ENCODE results near the gene ARRDC1.
A peak's percentile ranks its signal among the peaks of the same experiment; 100 is the strongest.

Gene ARRDC1

DNA sequence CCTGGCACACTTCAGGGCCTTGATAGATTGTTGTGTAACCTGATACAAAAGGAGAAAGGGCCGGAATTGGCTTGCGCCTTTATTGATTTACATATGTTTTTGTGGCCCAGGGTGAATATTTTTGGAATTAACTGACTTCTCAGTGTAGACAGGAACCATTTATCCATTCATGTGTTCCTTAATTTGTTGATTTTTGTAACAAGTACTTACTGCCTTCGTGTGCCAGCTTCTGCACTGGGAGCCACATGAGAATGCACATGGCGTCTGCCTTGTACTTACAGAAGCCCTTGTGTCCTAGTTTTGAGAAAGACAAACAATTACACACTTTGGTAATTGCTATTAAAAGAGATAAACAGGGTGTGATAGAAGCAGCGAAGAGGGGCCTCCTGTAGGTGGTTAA lies 39.7 kb downstream of the ARRDC1 start:
- 97% methylated on average over 3 of the region's 5 CpGs for WGBS (ENCODE audit: insufficient coverage)
- ChIA-PET CTCF (interaction anchor here (1.4 kb wide), 1 partner anchor 11 kb away, joined by 3 read pairs; no protein-coding TSS in a partner anchor), POLR2A (no interaction called here)
- DNase-seq = no peak
- Histone ChIP-seq H3K4me3 (ENCODE audit: control insufficient read depth in 1 of 7, extremely low read depth in 1 of 7, insufficient read depth in 4 of 7, low read depth in 2 of 7, low read length in 6 of 7) (no peak overlapping the region), H3K27me3 (replicated peaks in 2 of 5; ENCODE audit: control insufficient read depth in 4 of 5, insufficient read depth in 5 of 5, low read length in 4 of 5) (no peaks in the 10 kb centered on the region), H3K36me3 (ENCODE audit: control insufficient read depth in 4 of 4, insufficient read depth in 4 of 4, low read length in 3 of 4) (peaks cover 0 to 29% (median 11%) of the 10 kb centered on the region in 4 experiments), H3K4me1 (ENCODE audit: control extremely low read depth in 1 of 4, control insufficient read depth in 4 of 4, insufficient read depth in 4 of 4, low read length in 3 of 4) (peaks cover 3 to 30% (median 29%) of the 10 kb centered on the region in 4 experiments), H3K9me3 (ENCODE audit: control extremely low read depth in 1 of 5, control insufficient read depth in 4 of 5, insufficient read depth in 2 of 5, low read depth in 1 of 5, low read length in 4 of 5) (no peaks in the 10 kb centered on the region), H3K27ac (ENCODE audit: insufficient read depth in 1 of 2, low read depth in 1 of 2, low read length in 2 of 2, poor library complexity in 1 of 2, severe bottlenecking in 2 of 2) (no peak overlapping the region)

DNA sequence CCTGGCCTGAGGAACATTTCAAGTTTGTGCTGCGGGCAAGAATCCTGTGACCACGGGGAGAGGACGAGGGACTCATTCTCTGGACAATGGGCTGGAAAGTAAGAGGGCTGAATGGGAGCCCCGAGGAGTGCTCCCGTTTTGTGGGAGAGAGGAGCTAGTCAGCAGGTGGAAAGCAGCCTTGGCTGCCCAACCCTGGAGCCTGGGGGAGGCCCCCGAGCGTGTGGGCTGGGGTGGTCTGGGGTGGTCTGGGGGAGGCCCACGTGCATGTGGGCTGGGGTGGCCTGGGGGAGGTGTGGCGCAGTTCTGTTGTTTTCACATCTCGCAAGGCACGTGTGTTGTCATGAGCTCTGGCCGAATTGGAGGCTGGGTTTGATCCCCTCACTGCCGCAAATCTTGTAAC lies 40.9 kb downstream of the ARRDC1 start:
- ChIA-PET POLR2A (no interaction called here), CTCF (interaction anchor here (0.9 to 3.4 kb wide), 5 partner anchors 10 to 40 kb away, joined by 3 to 16 read pairs (median 3); no protein-coding TSS in a partner anchor)
- Histone ChIP-seq H3K9me3 (ENCODE audit: control extremely low read depth in 1 of 5, control insufficient read depth in 4 of 5, insufficient read depth in 2 of 5, low read depth in 1 of 5, low read length in 4 of 5) (no peaks in the 10 kb centered on the region), H3K4me3 (ENCODE audit: control insufficient read depth in 1 of 7, extremely low read depth in 1 of 7, insufficient read depth in 4 of 7, low read depth in 2 of 7, low read length in 6 of 7) (peak overlapping the region in 1 of 7 experiments; percentile 69), H3K36me3 (ENCODE audit: control insufficient read depth in 4 of 4, insufficient read depth in 4 of 4, low read length in 3 of 4) (peaks cover 0 to 30% (median 13%) of the 10 kb centered on the region in 4 experiments), H3K27ac (ENCODE audit: insufficient read depth in 1 of 2, low read depth in 1 of 2, low read length in 2 of 2, poor library complexity in 1 of 2, severe bottlenecking in 2 of 2) (peak overlapping the region in 1 of 2 experiments; percentile 78), H3K4me1 (ENCODE audit: control extremely low read depth in 1 of 4, control insufficient read depth in 4 of 4, insufficient read depth in 4 of 4, low read length in 3 of 4) (peaks cover 3 to 30% (median 29%) of the 10 kb centered on the region in 4 experiments), H3K27me3 (replicated peaks in 2 of 5; ENCODE audit: control insufficient read depth in 4 of 5, insufficient read depth in 5 of 5, low read length in 4 of 5) (no peaks in the 10 kb centered on the region)
- DNase-seq = no peak
- WGBS (ENCODE audit: insufficient coverage) = 95% methylated on average over 10 of the region's 13 CpGs

DNA sequence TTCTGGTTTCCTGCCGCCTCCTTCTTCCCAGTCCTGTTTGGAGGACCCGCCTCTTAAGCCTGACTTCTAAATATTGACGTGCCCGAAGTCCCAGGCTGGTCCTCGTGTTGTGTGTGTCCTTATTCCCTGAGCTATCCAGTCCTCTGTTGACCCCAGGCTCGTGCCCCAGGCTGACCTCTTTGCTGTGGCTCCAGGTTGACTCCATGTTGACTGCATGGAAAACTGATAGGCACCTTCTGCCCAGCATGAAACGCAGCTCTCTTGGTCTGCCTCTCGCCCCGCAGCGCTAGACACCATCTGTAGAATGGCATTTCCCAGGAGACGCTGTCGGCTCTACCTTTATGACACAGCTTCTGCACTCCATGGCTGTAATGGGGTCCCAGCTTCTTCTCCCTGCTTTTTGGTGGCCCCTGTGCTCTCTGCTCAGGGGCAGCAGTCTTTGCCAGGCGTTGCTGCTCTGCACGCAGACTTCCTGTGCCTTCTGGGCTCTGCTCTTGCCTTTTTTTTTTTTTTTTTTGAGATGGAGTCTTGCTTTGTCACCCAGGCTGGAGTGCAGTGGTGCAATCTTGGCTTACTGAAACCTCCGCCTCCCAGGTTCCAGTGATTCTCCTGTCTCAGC lies 41.7 kb downstream of the ARRDC1 start:
- Histone ChIP-seq H3K4me1 (ENCODE audit: control extremely low read depth in 1 of 4, control insufficient read depth in 4 of 4, insufficient read depth in 4 of 4, low read length in 3 of 4) (peaks cover 3 to 30% (median 29%) of the 10 kb centered on the region in 4 experiments), H3K9me3 (ENCODE audit: control extremely low read depth in 1 of 5, control insufficient read depth in 4 of 5, insufficient read depth in 2 of 5, low read depth in 1 of 5, low read length in 4 of 5) (no peaks in the 10 kb centered on the region), H3K36me3 (ENCODE audit: control insufficient read depth in 4 of 4, insufficient read depth in 4 of 4, low read length in 3 of 4) (peaks cover 0 to 31% (median 12%) of the 10 kb centered on the region in 4 experiments), H3K27ac (ENCODE audit: insufficient read depth in 1 of 2, low read depth in 1 of 2, low read length in 2 of 2, poor library complexity in 1 of 2, severe bottlenecking in 2 of 2) (peak overlapping the region; percentile 54 to 78), H3K4me3 (ENCODE audit: control insufficient read depth in 1 of 7, extremely low read depth in 1 of 7, insufficient read depth in 4 of 7, low read depth in 2 of 7, low read length in 6 of 7) (peak overlapping the region in 6 of 7 experiments; percentile 40 to 75 (median 59)), H3K27me3 (replicated peaks in 2 of 5; ENCODE audit: control insufficient read depth in 4 of 5, insufficient read depth in 5 of 5, low read length in 4 of 5) (no peaks in the 10 kb centered on the region)
- ChIA-PET POLR2A (no interaction called here), CTCF (interaction anchor here (0.9 to 3.4 kb wide), 8 partner anchors 9 to 66 kb away, joined by 3 to 16 read pairs (median 4); no protein-coding TSS in a partner anchor)
- WGBS (ENCODE audit: insufficient coverage) = 13% methylated on average over 14 of the region's 15 CpGs
- peak; percentile 43 to 83 (median 82) for DNase-seq

DNA sequence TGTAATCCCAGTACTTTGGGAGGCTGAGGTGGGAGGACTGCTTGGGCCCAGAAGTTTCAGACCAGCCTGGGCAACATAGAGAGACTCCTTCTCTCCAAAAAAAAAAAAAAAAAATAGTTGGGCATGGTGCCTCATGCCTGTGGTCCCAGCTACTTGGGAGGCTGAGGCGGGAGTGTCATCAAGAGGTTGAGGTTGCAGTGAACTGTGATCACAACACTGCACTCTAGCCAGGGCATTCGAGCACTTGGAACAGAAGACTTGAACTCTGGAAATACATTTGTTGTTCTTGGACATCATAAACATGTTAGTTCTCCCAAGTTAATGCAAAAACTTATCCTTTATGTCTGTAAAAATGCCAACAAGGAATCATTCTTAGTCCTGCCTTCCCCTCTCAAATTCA lies 42.9 kb downstream of the ARRDC1 start:
- POLR2A ChIA-PET = interaction anchor here (1.2 kb wide), 1 partner anchor 29 kb away, joined by 5 read pairs; no protein-coding TSS in a partner anchor
- Histone ChIP-seq H3K9me3 (ENCODE audit: control extremely low read depth in 1 of 5, control insufficient read depth in 4 of 5, insufficient read depth in 2 of 5, low read depth in 1 of 5, low read length in 4 of 5) (no peaks in the 10 kb centered on the region), H3K4me3 (ENCODE audit: control insufficient read depth in 1 of 7, extremely low read depth in 1 of 7, insufficient read depth in 4 of 7, low read depth in 2 of 7, low read length in 6 of 7) (no peak overlapping the region), H3K27ac (ENCODE audit: insufficient read depth in 1 of 2, low read depth in 1 of 2, low read length in 2 of 2, poor library complexity in 1 of 2, severe bottlenecking in 2 of 2) (no peak overlapping the region), H3K4me1 (ENCODE audit: control extremely low read depth in 1 of 4, control insufficient read depth in 4 of 4, insufficient read depth in 4 of 4, low read length in 3 of 4) (peaks cover 3 to 30% (median 29%) of the 10 kb centered on the region in 4 experiments), H3K36me3 (ENCODE audit: control insufficient read depth in 4 of 4, insufficient read depth in 4 of 4, low read length in 3 of 4) (peaks cover 0 to 33% (median 10%) of the 10 kb centered on the region in 4 experiments), H3K27me3 (replicated peaks in 2 of 5; ENCODE audit: control insufficient read depth in 4 of 5, insufficient read depth in 5 of 5, low read length in 4 of 5) (no peaks in the 10 kb centered on the region)
- 91% methylated on average over 1 of the region's 2 CpGs for WGBS (ENCODE audit: insufficient coverage)
- no peak for DNase-seq
- CTCF ChIA-PET = interaction anchor here (0.6 to 3.4 kb wide), 7 partner anchors 10 to 67 kb away, joined by 3 to 16 read pairs (median 6); no protein-coding TSS in a partner anchor

DNA sequence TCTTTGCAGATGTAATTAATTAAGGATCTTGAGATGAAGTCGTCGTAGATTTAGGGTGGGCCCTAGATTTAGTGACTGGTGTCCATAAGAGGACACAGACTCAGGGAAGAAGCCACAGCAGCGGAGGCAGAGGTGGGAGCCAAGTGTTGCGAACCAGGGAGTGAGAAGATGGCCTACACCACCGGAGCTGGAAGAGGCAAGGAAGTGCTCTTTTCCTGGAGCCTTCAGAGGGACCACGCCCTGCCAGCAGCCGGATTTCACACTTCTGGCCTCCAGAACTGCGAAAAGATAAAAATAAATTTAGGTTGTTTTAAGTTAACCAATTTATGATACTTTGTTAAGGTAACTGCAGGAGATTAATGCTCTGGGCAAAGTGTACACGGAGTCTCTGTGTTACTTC lies 44.1 kb downstream of the ARRDC1 start:
- H3K9me3 ChIP-seq (ENCODE audit: control extremely low read depth in 1 of 5, control insufficient read depth in 4 of 5, insufficient read depth in 2 of 5, low read depth in 1 of 5, low read length in 4 of 5) = no peaks in the 10 kb centered on the region
- DNase-seq = no peak
- no peaks in the 10 kb centered on the region for H3K27me3 ChIP-seq (replicated peaks in 2 of 5; ENCODE audit: control insufficient read depth in 4 of 5, insufficient read depth in 5 of 5, low read length in 4 of 5)
- no peak overlapping the region for H3K27ac ChIP-seq (ENCODE audit: insufficient read depth in 1 of 2, low read depth in 1 of 2, low read length in 2 of 2, poor library complexity in 1 of 2, severe bottlenecking in 2 of 2)
- H3K36me3 ChIP-seq (ENCODE audit: control insufficient read depth in 4 of 4, insufficient read depth in 4 of 4, low read length in 3 of 4) = peaks cover 5 to 30% (median 8%) of the 10 kb centered on the region in 4 experiments
- 94% methylated on average over 7 of the region's 9 CpGs for WGBS (ENCODE audit: insufficient coverage)
- CTCF ChIA-PET = interaction anchor here (0.9 to 2.9 kb wide), 3 partner anchors 9 to 68 kb away, joined by 3 to 6 read pairs (median 5); no protein-coding TSS in a partner anchor
- POLR2A ChIA-PET = interaction anchor here (0.5 kb wide), 1 partner anchor 39 kb away, joined by 3 read pairs; no protein-coding TSS in a partner anchor
- H3K4me3 ChIP-seq (ENCODE audit: control insufficient read depth in 1 of 7, extremely low read depth in 1 of 7, insufficient read depth in 4 of 7, low read depth in 2 of 7, low read length in 6 of 7) = no peak overlapping the region
- peaks cover 3 to 30% (median 29%) of the 10 kb centered on the region in 4 experiments for H3K4me1 ChIP-seq (ENCODE audit: control extremely low read depth in 1 of 4, control insufficient read depth in 4 of 4, insufficient read depth in 4 of 4, low read length in 3 of 4)

DNA sequence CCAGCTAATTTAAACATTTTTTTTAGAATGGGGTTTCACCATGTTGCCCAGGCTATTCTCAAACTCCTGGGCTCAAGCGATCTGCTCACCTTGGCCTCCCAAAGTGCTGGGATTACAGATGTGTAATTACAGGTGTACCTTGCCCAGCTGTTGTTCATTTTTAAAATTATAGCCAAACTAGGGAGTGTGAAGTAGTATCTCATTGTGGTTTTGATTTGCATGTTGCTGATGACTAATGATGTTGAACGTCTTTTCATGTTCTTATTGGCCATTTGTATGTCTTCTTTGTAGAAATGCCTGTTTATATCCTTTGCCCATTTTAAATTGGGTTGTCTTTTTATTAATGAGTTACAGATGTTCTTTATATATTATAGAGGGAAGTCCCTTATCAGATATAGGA lies 44.8 kb downstream of the ARRDC1 start:
- Histone ChIP-seq H3K27me3 (replicated peaks in 2 of 5; ENCODE audit: control insufficient read depth in 4 of 5, insufficient read depth in 5 of 5, low read length in 4 of 5) (no peaks in the 10 kb centered on the region), H3K27ac (ENCODE audit: insufficient read depth in 1 of 2, low read depth in 1 of 2, low read length in 2 of 2, poor library complexity in 1 of 2, severe bottlenecking in 2 of 2) (no peak overlapping the region), H3K4me1 (ENCODE audit: control extremely low read depth in 1 of 4, control insufficient read depth in 4 of 4, insufficient read depth in 4 of 4, low read length in 3 of 4) (peaks cover 3 to 30% (median 27%) of the 10 kb centered on the region in 4 experiments), H3K4me3 (ENCODE audit: control insufficient read depth in 1 of 7, extremely low read depth in 1 of 7, insufficient read depth in 4 of 7, low read depth in 2 of 7, low read length in 6 of 7) (no peak overlapping the region), H3K36me3 (ENCODE audit: control insufficient read depth in 4 of 4, insufficient read depth in 4 of 4, low read length in 3 of 4) (peaks cover 5 to 34% (median 8%) of the 10 kb centered on the region in 4 experiments), H3K9me3 (ENCODE audit: control extremely low read depth in 1 of 5, control insufficient read depth in 4 of 5, insufficient read depth in 2 of 5, low read depth in 1 of 5, low read length in 4 of 5) (no peaks in the 10 kb centered on the region)
- DNase-seq = peak in 1 of 3 donors; percentile 24
- POLR2A ChIA-PET = no interaction called here
- CTCF ChIA-PET = interaction anchor here (0.9 to 1.8 kb wide), 2 partner anchors 9 to 17 kb away, joined by 3 to 5 read pairs; no protein-coding TSS in a partner anchor
- no CpG with 5 or more reads among the region's 2 CpGs for WGBS (ENCODE audit: insufficient coverage)

DNA sequence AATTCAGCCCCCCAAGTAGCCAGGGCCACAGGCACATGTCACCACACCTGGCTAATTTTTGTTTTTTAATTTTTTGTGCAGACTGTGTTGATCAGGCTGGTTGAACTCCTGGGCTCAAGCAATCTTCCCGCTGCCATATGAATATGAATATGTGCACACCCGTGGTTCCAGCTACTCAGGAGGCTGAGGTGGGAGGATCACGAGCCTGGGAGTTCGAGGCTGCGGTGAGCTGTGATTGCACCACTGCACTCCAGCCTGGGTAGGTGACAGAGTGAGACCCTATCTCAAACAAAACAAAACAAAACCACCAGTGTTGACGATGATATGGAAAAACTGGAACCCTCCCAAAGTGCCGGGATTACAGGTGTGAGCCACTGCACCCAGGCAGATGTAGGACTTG lies 45.3 kb downstream of the ARRDC1 start:
- POLR2A ChIA-PET = no interaction called here
- Histone ChIP-seq H3K9me3 (ENCODE audit: control extremely low read depth in 1 of 5, control insufficient read depth in 4 of 5, insufficient read depth in 2 of 5, low read depth in 1 of 5, low read length in 4 of 5) (no peaks in the 10 kb centered on the region), H3K27me3 (replicated peaks in 2 of 5; ENCODE audit: control insufficient read depth in 4 of 5, insufficient read depth in 5 of 5, low read length in 4 of 5) (no peaks in the 10 kb centered on the region), H3K4me3 (ENCODE audit: control insufficient read depth in 1 of 7, extremely low read depth in 1 of 7, insufficient read depth in 4 of 7, low read depth in 2 of 7, low read length in 6 of 7) (no peak overlapping the region), H3K4me1 (ENCODE audit: control extremely low read depth in 1 of 4, control insufficient read depth in 4 of 4, insufficient read depth in 4 of 4, low read length in 3 of 4) (peaks cover 3 to 30% (median 23%) of the 10 kb centered on the region in 4 experiments), H3K36me3 (ENCODE audit: control insufficient read depth in 4 of 4, insufficient read depth in 4 of 4, low read length in 3 of 4) (peaks cover 5 to 40% (median 9%) of the 10 kb centered on the region in 4 experiments), H3K27ac (ENCODE audit: insufficient read depth in 1 of 2, low read depth in 1 of 2, low read length in 2 of 2, poor library complexity in 1 of 2, severe bottlenecking in 2 of 2) (no peak overlapping the region)
- no peak for DNase-seq
- CTCF ChIA-PET = interaction anchor here (1.1 to 1.8 kb wide), 2 partner anchors 10 to 17 kb away, joined by 3 to 5 read pairs; no protein-coding TSS in a partner anchor
- 97% methylated on average over 6 of the region's 7 CpGs for WGBS (ENCODE audit: insufficient coverage)
